Activated CD4-positive, alpha-beta T cell treated with anti-CD3 and anti-CD28 coated beads, Interleukin-2, amount 50 U/mL, for 4 hours (primary cell): ENCODE data around the gene SGPP2.
A peak's percentile ranks its signal among the peaks of the same experiment; 100 is the strongest.
"Not testable (repeated sequence)": the region's sequence is repeated elsewhere in the genome, so short reads cannot be mapped to it uniquely, and the experiment has no call there.

Experiments used
- DNase-seq, 2 experiments: peaks; one replicate each; pipeline ENCODE4 v3.0.0-alpha.2; 2020

SGPP2 gene

GRCh38 chr2:222535477-222535876, 111.1 kb downstream of the SGPP2 start:
- DNase-seq, result no peak

- no peak for DNase-seq
These were observed 114.2 kb downstream of the SGPP2 start for GRCh38 chr2:222538535-222538934.

GRCh38 chr2:222544661-222545060, 120.3 kb downstream of the SGPP2 start:
- DNase-seq, result no peak

- DNase-seq, result no peak
These were observed 121.8 kb downstream of the SGPP2 start for GRCh38 chr2:222545823-222546795.

- no peak for DNase-seq
These were observed 122.7 kb downstream of the SGPP2 start for GRCh38 chr2:222547083-222547482.

GRCh38 chr2:222548992-222549391, 124.6 kb downstream of the SGPP2 start:
- no peak for DNase-seq

GRCh38 chr2:222554517-222554916, 130.2 kb downstream of the SGPP2 start:
- DNase-seq, result no peak

GRCh38 chr2:222561151-222561550, 136.8 kb downstream of the SGPP2 start:
- DNase-seq, result no peak

- peak; percentile 6 to 13 for DNase-seq
These were observed 137.7 kb downstream of the SGPP2 start for GRCh38 chr2:222561817-222562645.

- no peak for DNase-seq
These were observed 138.9 kb downstream of the SGPP2 start for GRCh38 chr2:222563106-222563718.

GRCh38 chr2:222563936-222564335, 139.6 kb downstream of the SGPP2 start:
- no peak for DNase-seq

GRCh38 chr2:222566229-222566628, 141.9 kb downstream of the SGPP2 start:
- no peak for DNase-seq

GRCh38 chr2:222568865-222569264, 144.5 kb downstream of the SGPP2 start:
- DNase-seq, result no peak

- DNase-seq, result no peak
These were observed 145.5 kb downstream of the SGPP2 start for GRCh38 chr2:222569826-222570225.

GRCh38 chr2:222572264-222572721, 147.9 kb downstream of the SGPP2 start:
- DNase-seq, result no peak

- DNase-seq, result no peak
These were observed 148.4 kb downstream of the SGPP2 start for GRCh38 chr2:222572751-222573174.

- no peak for DNase-seq
These were observed 151.3 kb downstream of the SGPP2 start for GRCh38 chr2:222575618-222576017.

- DNase-seq, result no peak
These were observed 152.1 kb downstream of the SGPP2 start for GRCh38 chr2:222576171-222577081.

GRCh38 chr2:222577341-222577740, 153.0 kb downstream of the SGPP2 start:
- no peak for DNase-seq

- no peak for DNase-seq
These were observed 158.6 kb downstream of the SGPP2 start for GRCh38 chr2:222582928-222583327.

GRCh38 chr2:222584589-222584988, 160.2 kb downstream of the SGPP2 start:
- DNase-seq, result not testable (repeated sequence)

- no peak for DNase-seq
These were observed 167.3 kb downstream of the SGPP2 start for GRCh38 chr2:222591661-222592060.
